Keratinocyte (primary cell): Measurements from ENCODE around the gene R3HDM1. TPM values are rescaled to one million over a fixed set of nuclear protein-coding genes. Genes with fewer than 3 reads are reported as not detected.

Source experiments
- DNase-seq: peaks from one replicate; pipeline ENCODE4 v3.0.0-alpha.2; 2011; ENCODE audit warnings: low read depth, missing footprints, low spot score
- FAIRE-seq: peaks from 2 replicates; lab custom pipeline; 2011; peaks lifted over from hg19 to GRCh38; lab: Jason Lieb, UNC
- H2AFZ ChIP-seq: 2 replicates; pipeline ENCODE4 v1.6.0; 2012; ENCODE audit warnings: low read length, control low read depth, inconsistent platforms; ENCODE audit not compliant: control insufficient read depth
- H3K27ac ChIP-seq: 2 replicates; pipeline ENCODE4 v1.5.1; 2011; ENCODE audit warnings: low read length; ENCODE audit not compliant: control insufficient read depth, insufficient read depth
- H3K27me3 ChIP-seq: 3 replicates; pipeline ENCODE4 v1.6.0; 2011; ENCODE audit warnings: low read length; ENCODE audit not compliant: control insufficient read depth, insufficient read depth; ENCODE audit errors: extremely low read depth
- H3K36me3 ChIP-seq, 2 experiments: 2 replicates in 1 of 2; 3 replicates in 1 of 2; pipeline ENCODE4 v1.5.1; 2011; ENCODE audit warnings: low read length in 2 of 2, mild to moderate bottlenecking in 1 of 2; ENCODE audit not compliant: control insufficient read depth in 2 of 2, insufficient read depth in 2 of 2; ENCODE audit errors: extremely low read depth in 1 of 2
- H3K4me1 ChIP-seq: 3 replicates; pipeline ENCODE4 v1.5.1; 2011; ENCODE audit warnings: low read length; ENCODE audit not compliant: control insufficient read depth, insufficient read depth; ENCODE audit errors: extremely low read depth
- H3K4me2 ChIP-seq: 3 replicates; pipeline ENCODE4 v1.6.0; 2011; ENCODE audit warnings: low read depth, low read length; ENCODE audit not compliant: control insufficient read depth, insufficient read depth; ENCODE audit errors: extremely low read depth
- H3K4me3 ChIP-seq, 3 experiments: fragments of 200-600 bp in 1 of 3; sonication (generic) in 1 of 3; 2 replicates in 2 of 3; 3 replicates in 1 of 3; pipeline ENCODE4 v1.5.1; 2011 to 2016; ENCODE audit warnings: low read length in 3 of 3, mild to moderate bottlenecking in 3 of 3, control low read depth in 2 of 3, inconsistent platforms in 1 of 3, low read depth in 1 of 3, mixed read lengths in 1 of 3, mixed run types in 1 of 3, moderate library complexity in 1 of 3; ENCODE audit not compliant: control insufficient read depth in 2 of 3, insufficient read depth in 2 of 3; ENCODE audit errors: extremely low read depth in 1 of 3
- H3K79me2 ChIP-seq: 2 replicates; pipeline ENCODE4 v1.6.0; 2012; ENCODE audit warnings: low read length; ENCODE audit not compliant: control insufficient read depth, insufficient read depth
- H3K9ac ChIP-seq: 3 replicates; pipeline ENCODE4 v1.6.0; 2011; ENCODE audit warnings: low read length; ENCODE audit not compliant: control insufficient read depth, insufficient read depth; ENCODE audit errors: extremely low read depth
- H3K9me1 ChIP-seq: 3 replicates; pipeline ENCODE4 v1.6.0; 2011; ENCODE audit warnings: low read length; ENCODE audit not compliant: control insufficient read depth, insufficient read depth; ENCODE audit errors: extremely low read depth
- H3K9me3 ChIP-seq: 2 replicates; pipeline ENCODE4 v1.5.1; 2012; ENCODE audit warnings: low read depth, low read length; ENCODE audit not compliant: control insufficient read depth
- H4K20me1 ChIP-seq: 3 replicates; pipeline ENCODE4 v1.6.0; 2011; ENCODE audit warnings: low read length; ENCODE audit not compliant: control insufficient read depth, insufficient read depth; ENCODE audit errors: extremely low read depth
- EZH2 ChIP-seq: IDR thresholded peaks from one replicate; pipeline ENCODE4 v1.6.1; 2012; ENCODE audit warnings: inconsistent platforms, mild to moderate bottlenecking, low read length, moderate library complexity
- dilution Hi-C: fragments of 300-500 bp; cut with MboI; formaldehyde crosslinking; loops from one replicate; pipeline ENCODE4 v1.7.0; 2020; ENCODE audit warnings: low sequenced_read_pairs; ENCODE audit not compliant: extremely low pct_ligation_motif_present
- polyA plus RNA-seq, 5 experiments: library from polyadenylated mRNA; depleted of rRNA in 3 of 5; stranded (reverse) in 3 of 5; stranded (forward) in 1 of 5; unstranded in 1 of 5; fragments of >200 nt; gene quantifications; 1 replicate in 1 of 5; 2 replicates in 3 of 5; 3 replicates in 1 of 5; pipeline versions ENCODE4 v1.2.1 to v1.2.3, GENCODE V29; 2011 to 2012; ENCODE audit warnings: missing spikeins in 2 of 5, low read depth in 1 of 5, low replicate concordance in 1 of 5
- TF ChIP-seq, protein P1 (sequence below), 3 experiments: IDR thresholded peaks in 1 of 3; conservative IDR thresholded peaks in 1 of 3; optimal IDR thresholded peaks in 1 of 3; 2 replicates in 2 of 3; 3 replicates in 1 of 3; pipeline versions ENCODE3 to v1.5.1; 2011; ENCODE audit warnings: low read length in 3 of 3, mild to moderate bottlenecking in 3 of 3, moderate library complexity in 2 of 3, control low read depth in 1 of 3, inconsistent platforms in 1 of 3; ENCODE audit not compliant: insufficient read depth in 2 of 3; ENCODE audit errors: extremely low read depth in 1 of 3

The R3HDM1 gene
- polyA plus RNA-seq, 1 donor (not counting 4 experiments of a cell fraction or from before 2014, with no cell fraction given), result 41.0 TPM

DNA sequence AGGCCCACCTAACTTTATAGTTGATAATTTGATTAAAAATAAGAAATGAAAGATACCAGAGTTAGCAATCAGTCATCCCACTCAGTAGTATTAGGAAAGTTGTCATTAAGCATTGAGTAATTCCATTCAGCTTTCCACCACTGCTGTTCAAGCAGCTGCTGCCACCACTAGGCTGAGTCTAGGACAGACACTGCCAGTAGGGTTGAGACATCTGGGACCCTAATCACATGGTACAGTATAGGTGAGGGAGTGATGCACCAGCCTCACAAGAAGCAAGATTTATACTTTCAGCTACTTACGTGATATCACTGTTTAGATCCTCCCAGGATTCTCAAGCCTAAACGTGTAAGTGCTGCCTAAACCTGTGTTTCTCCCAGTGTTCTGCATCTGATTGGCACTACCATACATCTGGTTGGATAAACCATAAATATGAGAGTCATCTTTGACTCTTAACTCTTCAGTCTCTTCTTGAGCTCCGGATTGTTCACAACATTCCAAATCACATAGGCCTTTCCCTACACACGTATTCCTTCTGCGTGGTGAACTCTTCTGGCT lies 213.6 kb downstream of the R3HDM1 start:
- Histone ChIP-seq H3K9me1 (peaks cover 3% of the 10 kb centered on the region), H3K4me2 (peak overlapping the region; percentile 98), H3K79me2 (peaks cover 63% of the 10 kb centered on the region), H3K9ac (peak overlapping the region; percentile 42), H4K20me1 (no peaks in the 10 kb centered on the region), H3K36me3 (peaks cover 0 to 11% of the 10 kb centered on the region in 2 experiments), H3K9me3 (no peaks in the 10 kb centered on the region), H2AFZ (no peak overlapping the region), H3K27ac (peak overlapping the region; percentile 97), H3K27me3 (no peaks in the 10 kb centered on the region), H3K4me3 (peak overlapping the region in 1 of 3 experiments; percentile 34), H3K4me1 (peaks cover 28% of the 10 kb centered on the region)
- DNase-seq, result peak; percentile 57
- no peak for TF ChIP-seq EZH2
- TF ChIP-seq, protein P1, sequence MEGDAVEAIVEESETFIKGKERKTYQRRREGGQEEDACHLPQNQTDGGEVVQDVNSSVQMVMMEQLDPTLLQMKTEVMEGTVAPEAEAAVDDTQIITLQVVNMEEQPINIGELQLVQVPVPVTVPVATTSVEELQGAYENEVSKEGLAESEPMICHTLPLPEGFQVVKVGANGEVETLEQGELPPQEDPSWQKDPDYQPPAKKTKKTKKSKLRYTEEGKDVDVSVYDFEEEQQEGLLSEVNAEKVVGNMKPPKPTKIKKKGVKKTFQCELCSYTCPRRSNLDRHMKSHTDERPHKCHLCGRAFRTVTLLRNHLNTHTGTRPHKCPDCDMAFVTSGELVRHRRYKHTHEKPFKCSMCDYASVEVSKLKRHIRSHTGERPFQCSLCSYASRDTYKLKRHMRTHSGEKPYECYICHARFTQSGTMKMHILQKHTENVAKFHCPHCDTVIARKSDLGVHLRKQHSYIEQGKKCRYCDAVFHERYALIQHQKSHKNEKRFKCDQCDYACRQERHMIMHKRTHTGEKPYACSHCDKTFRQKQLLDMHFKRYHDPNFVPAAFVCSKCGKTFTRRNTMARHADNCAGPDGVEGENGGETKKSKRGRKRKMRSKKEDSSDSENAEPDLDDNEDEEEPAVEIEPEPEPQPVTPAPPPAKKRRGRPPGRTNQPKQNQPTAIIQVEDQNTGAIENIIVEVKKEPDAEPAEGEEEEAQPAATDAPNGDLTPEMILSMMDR (optimal IDR thresholded peaks at IDR 0.05 in 1 of 3, IDR thresholded peaks at IDR 0.05 in 1 of 3, conservative IDR thresholded peaks at IDR 0.05 in 1 of 3; ENCODE audit: extremely low read depth in 1 of 3, insufficient read depth in 2 of 3, low read length in 3 of 3), result peak; percentile 15 to 72 (median 62)
- dilution Hi-C loops, result no loop called here
- FAIRE-seq, result peak; percentile 75

DNA sequence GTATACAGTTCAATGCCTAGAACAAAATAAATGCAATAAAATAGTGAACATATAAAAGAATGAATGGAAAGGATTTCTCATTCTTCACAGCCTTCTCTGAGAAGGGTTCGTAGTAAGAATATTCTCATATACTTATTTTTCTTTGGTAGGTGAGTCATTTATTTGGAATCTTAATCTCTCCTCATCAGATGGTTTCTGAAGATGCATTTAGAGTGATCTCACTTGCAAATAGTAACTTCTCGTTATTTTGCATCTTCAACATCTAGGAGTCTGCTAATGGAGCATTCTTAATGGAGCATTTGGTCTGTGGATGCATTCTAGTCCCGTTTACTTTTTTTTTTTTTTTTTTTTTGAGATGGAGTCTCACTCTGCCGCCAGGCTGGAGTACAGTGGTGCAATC lies 214.3 kb downstream of the R3HDM1 start:
- H3K9me1 ChIP-seq, result peaks cover 3% of the 10 kb centered on the region
- peaks cover 64% of the 10 kb centered on the region for H3K79me2 ChIP-seq
- no peaks in the 10 kb centered on the region for H4K20me1 ChIP-seq
- H2AFZ ChIP-seq, result no peak overlapping the region
- H3K4me2 ChIP-seq, result peak overlapping the region; percentile 98
- TF ChIP-seq, protein P1 (optimal IDR thresholded peaks at IDR 0.05 in 1 of 3, IDR thresholded peaks at IDR 0.05 in 1 of 3, conservative IDR thresholded peaks at IDR 0.05 in 1 of 3; ENCODE audit: extremely low read depth in 1 of 3, insufficient read depth in 2 of 3, low read length in 3 of 3), result no peak
- no peak for TF ChIP-seq EZH2
- dilution Hi-C loops, result no loop called here
- H3K9me3 ChIP-seq, result no peaks in the 10 kb centered on the region
- peaks cover 28% of the 10 kb centered on the region for H3K4me1 ChIP-seq
- peak overlapping the region; percentile 42 for H3K9ac ChIP-seq
- H3K27me3 ChIP-seq, result no peaks in the 10 kb centered on the region
- no peak for DNase-seq
- no peak for FAIRE-seq
- peaks cover 0 to 11% of the 10 kb centered on the region in 2 experiments for H3K36me3 ChIP-seq
- peak overlapping the region; percentile 97 for H3K27ac ChIP-seq
- no peak overlapping the region for H3K4me3 ChIP-seq
